Measurements from ENCODE around the gene REN. TPM values are rescaled to one million over a fixed set of nuclear protein-coding genes. Genes with fewer than 3 reads are reported as not detected.

Gene REN
- polyA plus RNA-seq, 1 experiment: 0.99 TPM

DNA sequence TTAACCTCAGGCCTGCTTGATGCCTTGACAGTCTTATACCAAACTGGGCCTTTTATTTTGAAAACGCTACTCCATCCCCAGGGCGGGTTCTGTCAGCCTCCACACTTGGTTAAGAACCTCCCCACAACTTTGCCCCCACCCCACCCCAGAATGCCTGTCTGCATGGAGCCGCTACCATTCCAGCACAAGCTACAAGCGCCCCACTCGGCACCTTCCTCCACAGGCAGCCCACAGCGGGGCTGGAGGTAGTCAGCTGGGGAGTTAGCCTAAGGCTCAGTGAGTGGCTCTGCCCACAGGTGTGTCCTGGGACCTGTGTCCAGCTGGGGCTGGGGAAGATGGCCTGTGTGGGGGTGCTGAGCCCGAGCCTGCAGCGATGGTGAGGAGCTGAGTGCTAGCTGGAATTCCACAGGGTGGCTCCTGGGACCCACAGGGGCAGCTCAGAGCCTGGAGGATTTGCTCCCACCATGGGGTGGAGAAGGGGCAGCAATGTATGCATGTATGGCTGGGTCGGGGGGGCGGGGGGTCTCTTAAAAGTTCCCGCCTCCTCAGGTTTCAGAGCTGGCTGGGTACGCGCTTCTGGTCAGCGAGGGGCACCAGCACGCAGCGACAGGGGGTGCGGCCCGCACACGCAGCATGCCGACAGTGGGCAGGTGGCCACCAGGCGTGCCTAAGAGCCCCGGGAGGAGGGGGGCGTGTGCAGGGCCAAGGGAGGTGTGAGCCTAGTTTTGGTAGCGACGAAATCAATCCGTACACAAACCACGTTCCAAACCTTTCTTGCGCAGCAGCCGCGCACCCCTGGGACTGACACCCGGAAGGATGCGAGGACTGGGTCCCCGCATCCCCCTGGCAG, 15.2 kb downstream of the REN start:
- no peaks in the 10 kb centered on the region; the same call in 1 of the 2 replicates for H3K36me3 ChIP-seq (ENCODE audit: control insufficient read depth, insufficient read depth, low read length)
- H3K4me3 ChIP-seq (ENCODE audit: low read depth, low read length): peak overlapping the region; percentile 73
- CTCF ChIA-PET: interaction anchor here (0.6 to 5.5 kb wide), 12 partner anchors 12 to 290 kb away, joined by 3 to 33 read pairs (median 6); no protein-coding TSS in a partner anchor
- DNase-seq (ENCODE audit: low read depth): no peak
- TF ChIP-seq, protein P1, sequence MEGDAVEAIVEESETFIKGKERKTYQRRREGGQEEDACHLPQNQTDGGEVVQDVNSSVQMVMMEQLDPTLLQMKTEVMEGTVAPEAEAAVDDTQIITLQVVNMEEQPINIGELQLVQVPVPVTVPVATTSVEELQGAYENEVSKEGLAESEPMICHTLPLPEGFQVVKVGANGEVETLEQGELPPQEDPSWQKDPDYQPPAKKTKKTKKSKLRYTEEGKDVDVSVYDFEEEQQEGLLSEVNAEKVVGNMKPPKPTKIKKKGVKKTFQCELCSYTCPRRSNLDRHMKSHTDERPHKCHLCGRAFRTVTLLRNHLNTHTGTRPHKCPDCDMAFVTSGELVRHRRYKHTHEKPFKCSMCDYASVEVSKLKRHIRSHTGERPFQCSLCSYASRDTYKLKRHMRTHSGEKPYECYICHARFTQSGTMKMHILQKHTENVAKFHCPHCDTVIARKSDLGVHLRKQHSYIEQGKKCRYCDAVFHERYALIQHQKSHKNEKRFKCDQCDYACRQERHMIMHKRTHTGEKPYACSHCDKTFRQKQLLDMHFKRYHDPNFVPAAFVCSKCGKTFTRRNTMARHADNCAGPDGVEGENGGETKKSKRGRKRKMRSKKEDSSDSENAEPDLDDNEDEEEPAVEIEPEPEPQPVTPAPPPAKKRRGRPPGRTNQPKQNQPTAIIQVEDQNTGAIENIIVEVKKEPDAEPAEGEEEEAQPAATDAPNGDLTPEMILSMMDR (IDR thresholded peaks at IDR 0.05; ENCODE audit: insufficient read depth, low read depth, low read length): no peak
- POLR2A ChIA-PET: interaction anchor here (0.6 kb wide), 1 partner anchor 722 kb away, joined by 25 read pairs; no protein-coding TSS in a partner anchor
- no peaks in the 10 kb centered on the region; the same call in 1 of the 2 replicates for H3K27me3 ChIP-seq (ENCODE audit: control insufficient read depth, insufficient read depth, low read length)

DNA sequence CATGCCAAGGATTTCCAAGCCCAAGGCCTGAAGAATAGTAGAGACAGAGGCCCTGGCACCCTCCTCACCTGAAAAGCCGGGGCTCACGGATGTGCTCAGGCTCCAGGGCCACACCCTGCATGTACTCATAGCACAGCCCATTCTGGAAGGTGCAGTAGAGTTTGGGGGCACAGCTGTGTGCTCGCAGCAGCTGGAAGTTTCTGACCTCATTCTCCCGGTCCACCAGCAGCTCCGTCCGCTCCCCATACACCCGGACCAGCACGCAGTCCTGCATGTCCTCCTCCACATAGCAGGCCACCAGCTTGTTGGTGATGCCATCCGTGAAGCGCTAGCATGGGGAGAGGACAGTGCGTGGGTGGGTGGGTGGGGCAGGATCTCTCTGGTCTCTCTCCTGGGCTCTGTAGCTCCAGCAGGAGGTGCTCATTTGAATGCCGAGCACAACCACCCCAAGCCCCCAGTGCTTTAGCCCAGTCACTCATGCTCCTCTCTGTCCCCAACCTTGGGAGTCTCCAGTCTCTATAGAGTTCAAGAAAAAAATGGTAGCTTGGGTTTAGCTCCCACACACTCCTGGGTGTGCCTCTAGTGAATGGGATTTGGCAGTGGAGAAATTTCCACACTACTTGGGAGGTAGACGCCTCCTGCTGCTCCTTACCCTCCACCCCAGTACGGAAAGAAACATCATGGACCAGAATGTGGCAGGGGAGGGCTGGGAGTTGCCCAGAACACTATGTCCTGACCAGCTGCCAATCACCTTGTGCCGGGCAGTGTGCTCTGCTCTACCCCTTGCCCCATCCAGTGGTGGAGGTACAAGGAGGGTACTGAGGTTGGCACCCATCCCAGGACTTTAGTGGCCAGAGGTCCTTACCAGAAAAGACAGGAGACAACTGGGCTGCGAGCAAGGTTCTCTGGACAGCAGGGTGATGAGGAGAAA, 16.2 kb downstream of the REN start:
- ChIA-PET POLR2A (no interaction called here), CTCF (interaction anchor here (0.8 to 5.5 kb wide), 9 partner anchors 11 to 289 kb away, joined by 3 to 30 read pairs (median 6); no protein-coding TSS in a partner anchor)
- H3K36me3 ChIP-seq (ENCODE audit: control insufficient read depth, insufficient read depth, low read length): peaks cover 4% of the 10 kb centered on the region; the same call in 1 of the 2 replicates
- H3K27me3 ChIP-seq (ENCODE audit: control insufficient read depth, insufficient read depth, low read length): no peaks in the 10 kb centered on the region; the same call in 1 of the 2 replicates
- TF ChIP-seq, protein P1 (IDR thresholded peaks at IDR 0.05; ENCODE audit: insufficient read depth, low read depth, low read length): no peak
- no peak for DNase-seq (ENCODE audit: low read depth)
- no peak overlapping the region for H3K4me3 ChIP-seq (ENCODE audit: low read depth, low read length)

DNA sequence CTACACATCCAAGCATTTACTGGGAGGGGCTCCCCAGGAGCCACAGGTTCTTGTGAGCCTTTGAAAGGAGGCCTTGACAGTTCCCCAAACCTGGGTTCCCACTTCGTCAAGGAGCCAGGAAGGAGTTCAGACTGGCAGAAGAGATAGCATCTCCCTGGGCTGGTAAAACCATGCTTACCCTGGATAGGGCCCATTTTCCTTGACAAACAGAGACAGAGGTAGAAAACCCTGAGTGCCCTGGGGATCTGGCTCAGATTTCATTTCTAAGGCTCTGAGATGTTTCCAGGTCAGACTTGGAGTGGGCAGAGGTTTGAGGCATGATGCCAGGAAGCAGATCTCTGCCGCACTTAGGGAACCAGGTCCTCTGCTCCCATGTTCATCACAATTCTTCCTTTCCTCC, 17.0 kb downstream of the REN start:
- no peaks in the 10 kb centered on the region for H3K27me3 ChIP-seq (ENCODE audit: control insufficient read depth, insufficient read depth, low read length)
- ChIA-PET CTCF (interaction anchor here (0.8 to 5.5 kb wide), 4 partner anchors 12 to 57 kb away, joined by 3 to 30 read pairs (median 6); no protein-coding TSS in a partner anchor), POLR2A (no interaction called here)
- no peak for DNase-seq (ENCODE audit: low read depth)
- no peak overlapping the region for H3K4me3 ChIP-seq (ENCODE audit: low read depth, low read length)
- TF ChIP-seq, protein P1 (IDR thresholded peaks at IDR 0.05; ENCODE audit: insufficient read depth, low read depth, low read length): no peak
- H3K36me3 ChIP-seq (ENCODE audit: control insufficient read depth, insufficient read depth, low read length): peaks cover 4% of the 10 kb centered on the region; the same call in 1 of the 2 replicates

DNA sequence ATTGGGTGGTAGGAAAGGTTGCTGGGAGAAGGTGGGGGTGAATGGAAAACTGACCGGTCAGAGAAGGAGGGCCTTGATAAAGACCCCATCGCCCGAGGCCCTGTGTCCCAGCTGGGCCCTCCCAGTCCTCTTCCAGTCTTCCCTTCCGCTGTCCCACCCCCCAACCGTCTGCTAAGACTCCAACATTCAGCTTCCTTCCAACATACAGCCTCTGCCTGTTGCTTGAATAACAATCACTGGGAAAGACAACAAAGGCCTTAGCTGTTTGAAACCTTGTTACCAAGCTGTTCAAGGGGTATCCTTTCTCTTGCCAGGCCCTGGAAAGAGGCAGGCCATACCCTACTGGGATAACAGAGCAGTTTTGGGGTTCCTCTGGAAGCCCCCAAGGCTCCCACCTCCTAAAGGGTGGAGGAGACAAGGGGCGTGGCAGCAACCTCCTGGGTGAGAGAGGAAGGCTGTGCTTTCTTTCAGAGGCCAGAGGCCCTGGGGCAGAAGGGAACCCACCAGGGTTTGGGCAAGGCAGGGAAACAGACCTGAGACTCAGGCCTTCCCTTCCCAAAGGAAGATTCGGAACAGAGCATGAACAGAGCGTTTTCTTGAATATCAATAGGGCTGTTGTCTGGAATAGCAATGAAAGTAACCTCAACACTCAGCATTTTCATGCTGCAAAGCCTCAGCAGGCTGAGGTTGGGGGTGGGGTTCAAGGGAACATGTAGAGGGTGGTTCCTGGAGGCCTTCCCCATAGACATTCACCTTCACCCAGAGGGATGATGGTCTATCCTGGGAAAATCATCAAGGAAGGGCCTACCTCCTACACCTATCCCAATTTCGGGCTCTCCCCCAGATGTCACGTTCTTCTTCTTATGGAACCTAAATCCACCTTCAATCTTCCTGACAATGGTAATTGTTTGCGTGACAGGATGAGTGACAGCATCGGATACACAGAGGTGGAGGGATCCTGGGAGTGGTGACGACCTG, 18.4 kb downstream of the REN start:
- no peak overlapping the region for H3K4me3 ChIP-seq (ENCODE audit: low read depth, low read length)
- DNase-seq (ENCODE audit: low read depth): no peak
- no peaks in the 10 kb centered on the region for H3K27me3 ChIP-seq (ENCODE audit: control insufficient read depth, insufficient read depth, low read length)
- CTCF ChIA-PET: interaction anchor here (0.8 to 5.5 kb wide), 2 partner anchors 11 to 17 kb away, joined by 3 to 30 read pairs; no protein-coding TSS in a partner anchor
- TF ChIP-seq, protein P1 (IDR thresholded peaks at IDR 0.05; ENCODE audit: insufficient read depth, low read depth, low read length): no peak
- peaks cover 4% of the 10 kb centered on the region; the same call in 1 of the 2 replicates for H3K36me3 ChIP-seq (ENCODE audit: control insufficient read depth, insufficient read depth, low read length)
- POLR2A ChIA-PET: no interaction called here

Measured in BJ (cell line).